OCI-M2 (cell line): ENCODE results near the gene C11orf16.
"Not testable (repeated sequence)": the region's sequence is repeated elsewhere in the genome, so short reads cannot be mapped to it uniquely, and the experiment has no call there.

ENCODE experiments used
- DNase-seq: peaks from one replicate; lab custom pipeline; 2025; ENCODE audit not compliant: unreplicated experiment; lab: John Stamatoyannopoulos, UW

Gene C11orf16

GRCh38 chr11:8899119-8899753 lies 33.5 kb downstream of the C11orf16 start:
- DNase-seq: no peak

- DNase-seq: not testable (repeated sequence)
Measured at GRCh38 chr11:8891185-8891584, 41.6 kb downstream of the C11orf16 start.

GRCh38 chr11:8886322-8886721 lies 46.4 kb downstream of the C11orf16 start:
- DNase-seq: no peak

- DNase-seq: not testable (repeated sequence)
Measured at GRCh38 chr11:8881585-8881984, 51.2 kb downstream of the C11orf16 start.

- no peak for DNase-seq
Measured at GRCh38 chr11:8878771-8879170, 54.0 kb downstream of the C11orf16 start.

GRCh38 chr11:8873741-8874405 lies 58.9 kb downstream of the C11orf16 start:
- no peak for DNase-seq

GRCh38 chr11:8871962-8872361 lies 60.8 kb downstream of the C11orf16 start:
- DNase-seq: no peak

- no peak for DNase-seq
Measured at GRCh38 chr11:8871171-8871775, 61.5 kb downstream of the C11orf16 start.

GRCh38 chr11:8870411-8871170 lies 62.2 kb downstream of the C11orf16 start:
- DNase-seq: no peak
